ENCODE results near the gene SCFD2. TPM values are rescaled to one million over a fixed set of nuclear protein-coding genes. Genes with fewer than 3 reads are reported as not detected.

Gene SCFD2
- polyA plus RNA-seq, 1 donor, result 8.2 TPM

DNA sequence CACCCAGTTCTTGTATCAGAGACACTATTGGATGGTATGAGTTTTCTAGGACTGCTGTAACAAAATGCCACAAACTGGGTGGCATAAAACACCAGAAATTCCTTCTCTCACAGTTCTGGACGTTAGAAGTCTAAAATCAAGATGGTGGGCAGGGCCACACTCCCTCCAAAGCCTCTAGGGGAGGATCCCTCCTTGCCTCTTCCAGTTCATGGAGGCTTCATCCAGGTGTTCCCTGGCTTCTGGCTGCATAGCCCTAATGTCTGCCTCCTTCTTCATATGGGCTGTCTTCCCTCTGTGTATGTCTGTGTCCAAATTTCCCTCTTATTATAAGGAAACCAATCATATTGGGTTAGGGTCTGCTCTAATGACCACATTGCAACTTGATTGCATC lies 542.2 kb downstream of the SCFD2 start:
- Histone ChIP-seq H3K4me3 (ENCODE audit: low read length) (no peak overlapping the region), H3K27ac (ENCODE audit: low read length) (no peak overlapping the region), H3K4me1 (ENCODE audit: control insufficient read depth, insufficient read depth, low read length) (no peaks in the 10 kb centered on the region), H3K9me3 (ENCODE audit: control insufficient read depth, low read depth, low read length) (no peaks in the 10 kb centered on the region), H3K36me3 (ENCODE audit: control insufficient read depth, insufficient read depth, low read length) (no peaks in the 10 kb centered on the region), H3K27me3 (ENCODE audit: control insufficient read depth, insufficient read depth, low read length) (no peaks in the 10 kb centered on the region)
- no CpG with 5 or more reads among the region's 1 CpG for WGBS (ENCODE audit: insufficient coverage, low lambda C conversion rate)
- no peak for DNase-seq

Other genes with a start within 250 kb of the SCFD2 start
- gene FIP1L1, start 11.6 kb upstream of the SCFD2 start, polyA plus RNA-seq, result 57.7 TPM
- 10.8 TPM for gene LNX1, start 225.4 kb upstream of the SCFD2 start, polyA plus RNA-seq